Measurements from ENCODE around the gene RAET1G. TPM values are rescaled to one million over a fixed set of nuclear protein-coding genes. Genes with fewer than 3 reads are reported as not detected.
"Not testable (repeated sequence)": the region's sequence is repeated elsewhere in the genome, so short reads cannot be mapped to it uniquely, and the experiment has no call there.

The RAET1G gene
- 0.43 TPM in 1 of 2 replicates, not detected in the other for total RNA-seq

- TF ChIP-seq CTCF (conservative IDR thresholded peaks at IDR 0.05; ENCODE audit: low read depth, low read length), result no peak
- DNase-seq (ENCODE audit: low read depth), result peak; percentile 46
- H3K4me3 ChIP-seq (ENCODE audit: low read depth, low read length), result peak within 1 kb of the TSS; percentile 64
These were observed at the start of gene RAET1G for GRCh38 chr6:149922642-149923326. Gene RAET1G, minus strand, starts transcription at chr6:149923121. Its CDS starts 111 bp downstream, at chr6:149923010.

- no peak for DNase-seq (ENCODE audit: low read depth)
- H3K4me3 ChIP-seq (ENCODE audit: low read depth, low read length), result no peak overlapping the region
- TF ChIP-seq CTCF (conservative IDR thresholded peaks at IDR 0.05; ENCODE audit: low read depth, low read length), result no peak
These were observed 46.7 kb upstream of the RAET1G start for GRCh38 chr6:149969635-149970034.

GRCh38 chr6:149968909-149969308, 46.0 kb upstream of the RAET1G start:
- H3K4me3 ChIP-seq (ENCODE audit: low read depth, low read length); DNase-seq (ENCODE audit: low read depth): not testable (repeated sequence)

- DNase-seq (ENCODE audit: low read depth); H3K4me3 ChIP-seq (ENCODE audit: low read depth, low read length): not testable (repeated sequence)
These were observed 45.1 kb upstream of the RAET1G start for GRCh38 chr6:149967999-149968398.

- DNase-seq (ENCODE audit: low read depth), result no peak
- TF ChIP-seq CTCF (conservative IDR thresholded peaks at IDR 0.05; ENCODE audit: low read depth, low read length), result no peak
- no peak overlapping the region for H3K4me3 ChIP-seq (ENCODE audit: low read depth, low read length)
These were observed 44.7 kb upstream of the RAET1G start for GRCh38 chr6:149967591-149967990.

GRCh38 chr6:149966319-149966718, 43.4 kb upstream of the RAET1G start:
- not testable (repeated sequence) for DNase-seq (ENCODE audit: low read depth); H3K4me3 ChIP-seq (ENCODE audit: low read depth, low read length)

- TF ChIP-seq CTCF (conservative IDR thresholded peaks at IDR 0.05; ENCODE audit: low read depth, low read length), result no peak
- H3K4me3 ChIP-seq (ENCODE audit: low read depth, low read length), result peak overlapping the region; percentile 39
- DNase-seq (ENCODE audit: low read depth), result no peak
These were observed 42.5 kb upstream of the RAET1G start for GRCh38 chr6:149965194-149966020.

GRCh38 chr6:149964308-149965193, 41.6 kb upstream of the RAET1G start:
- no peak for TF ChIP-seq CTCF (conservative IDR thresholded peaks at IDR 0.05; ENCODE audit: low read depth, low read length)
- peak overlapping the region; percentile 39 for H3K4me3 ChIP-seq (ENCODE audit: low read depth, low read length)
- no peak for DNase-seq (ENCODE audit: low read depth)
